IMR-90 (cell line): ENCODE results near the gene KIFC3.

Experiments used
- BHLHE40 ChIP-seq: fragments of 150-350 bp; IDR thresholded peaks from 2 replicates; pipeline ENCODE4 v1.6.1; 2016; ENCODE audit warnings: mild to moderate bottlenecking, low read depth, low read length
- ELK1 ChIP-seq: fragments of 150-350 bp; IDR thresholded peaks from 2 replicates; pipeline ENCODE4 v1.6.1; 2016; ENCODE audit warnings: low read depth, mild to moderate bottlenecking, low read length, moderate library complexity, borderline replicate concordance
- FOS ChIP-seq: fragments of 150-350 bp; IDR thresholded peaks from 2 replicates; pipeline ENCODE4 v1.6.1; 2016; ENCODE audit warnings: low read depth, low read length
- POLR2A ChIP-seq: IDR thresholded peaks from 2 replicates; pipeline ENCODE4 v1.6.1; 2012; ENCODE audit warnings: mild to moderate bottlenecking, low read depth, low read length
- RAD21 ChIP-seq: IDR thresholded peaks from 2 replicates; pipeline ENCODE4 v1.6.1; 2012; ENCODE audit warnings: low read length, improper control_type of control experiment
- RFX5 ChIP-seq: IDR thresholded peaks from 2 replicates; pipeline ENCODE4 v1.8.0; 2012; ENCODE audit warnings: low read depth, mild to moderate bottlenecking, low read length, moderate library complexity
- SMC3 ChIP-seq: fragments of 150-350 bp; IDR thresholded peaks from 2 replicates; pipeline ENCODE4 v1.6.1; 2016; ENCODE audit warnings: low read depth, mild to moderate bottlenecking, antibody characterized with exemption, low read length, moderate library complexity
- TF ChIP-seq, protein P1 (sequence below): conservative IDR thresholded peaks from 2 replicates; pipeline ENCODE4 v1.5.1; 2012; ENCODE audit warnings: mild to moderate bottlenecking, low read depth, low read length, improper control_type of control experiment

DNA sequence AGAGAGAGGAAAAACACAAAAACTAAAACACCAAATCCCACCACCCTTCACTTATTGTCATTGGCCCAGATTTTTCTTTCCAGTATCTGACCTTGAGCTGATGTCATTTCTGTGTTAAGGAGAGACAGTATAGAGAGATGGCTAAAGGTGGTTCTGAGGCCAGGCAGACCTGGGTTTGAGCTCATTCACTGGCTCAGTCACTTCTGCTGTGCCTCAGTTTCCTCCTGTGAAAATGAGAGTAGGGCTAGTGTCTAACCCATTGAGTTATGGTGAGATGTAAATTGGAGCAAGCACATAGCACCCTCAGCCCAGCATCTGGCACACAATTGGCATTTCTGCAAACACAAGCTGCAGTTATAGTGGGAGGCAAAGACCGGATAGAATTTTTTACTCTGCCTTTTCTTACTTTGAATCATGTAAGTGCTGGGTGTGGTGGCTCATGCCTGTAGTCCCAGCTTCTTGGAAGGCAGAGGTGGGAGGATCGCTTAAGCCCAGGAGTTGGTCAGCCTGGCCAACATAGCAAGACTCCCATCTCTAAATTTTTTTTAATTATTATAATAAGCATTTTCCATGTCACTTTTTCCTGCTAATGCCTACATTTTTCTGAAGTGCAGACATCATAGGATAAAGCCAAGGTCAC lies 6.4 kb upstream of the KIFC3 start:
- TF ChIP-seq POLR2A (no peak), RAD21 (no peak), FOS (no peak), SMC3 (no peak), ELK1 (no peak), BHLHE40 (no peak), RFX5 (no peak)
- TF ChIP-seq, protein P1, sequence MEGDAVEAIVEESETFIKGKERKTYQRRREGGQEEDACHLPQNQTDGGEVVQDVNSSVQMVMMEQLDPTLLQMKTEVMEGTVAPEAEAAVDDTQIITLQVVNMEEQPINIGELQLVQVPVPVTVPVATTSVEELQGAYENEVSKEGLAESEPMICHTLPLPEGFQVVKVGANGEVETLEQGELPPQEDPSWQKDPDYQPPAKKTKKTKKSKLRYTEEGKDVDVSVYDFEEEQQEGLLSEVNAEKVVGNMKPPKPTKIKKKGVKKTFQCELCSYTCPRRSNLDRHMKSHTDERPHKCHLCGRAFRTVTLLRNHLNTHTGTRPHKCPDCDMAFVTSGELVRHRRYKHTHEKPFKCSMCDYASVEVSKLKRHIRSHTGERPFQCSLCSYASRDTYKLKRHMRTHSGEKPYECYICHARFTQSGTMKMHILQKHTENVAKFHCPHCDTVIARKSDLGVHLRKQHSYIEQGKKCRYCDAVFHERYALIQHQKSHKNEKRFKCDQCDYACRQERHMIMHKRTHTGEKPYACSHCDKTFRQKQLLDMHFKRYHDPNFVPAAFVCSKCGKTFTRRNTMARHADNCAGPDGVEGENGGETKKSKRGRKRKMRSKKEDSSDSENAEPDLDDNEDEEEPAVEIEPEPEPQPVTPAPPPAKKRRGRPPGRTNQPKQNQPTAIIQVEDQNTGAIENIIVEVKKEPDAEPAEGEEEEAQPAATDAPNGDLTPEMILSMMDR: no peak
